ENCODE measurements around the gene TNFRSF4. TPM values are rescaled to one million over a fixed set of nuclear protein-coding genes. Genes with fewer than 3 reads are reported as not detected.

The TNFRSF4 gene
- total and polyA plus RNA-seq, 2 of the 8 experiments (the other 6 are each of a cell fraction or from before 2014, with no cell fraction given): 0.06 TPM; not detected in 1

GRCh38 chr1:1183833-1184775, 29.8 kb downstream of the TNFRSF4 start (continued):
- no peak for TF ChIP-seq RBBP5 (IDR thresholded peaks at IDR 0.05; ENCODE audit: borderline replicate concordance, low read depth, low read length)
- TF ChIP-seq RFX5 (IDR thresholded peaks at IDR 0.05; ENCODE audit: borderline replicate concordance, low read depth, low read length): no peak
